Middle frontal gyrus (tissue), 1 donor: ENCODE measurements around the gene BBS7.
A peak's percentile ranks its signal among the peaks of the same experiment; 100 is the strongest.

Experiments used
- DNase-seq: peaks from one replicate; pipeline ENCODE4 v3.0.0-alpha.2; 2015; ENCODE audit warnings: low spot score; ENCODE audit errors: extremely low spot score

BBS7 gene

DNA sequence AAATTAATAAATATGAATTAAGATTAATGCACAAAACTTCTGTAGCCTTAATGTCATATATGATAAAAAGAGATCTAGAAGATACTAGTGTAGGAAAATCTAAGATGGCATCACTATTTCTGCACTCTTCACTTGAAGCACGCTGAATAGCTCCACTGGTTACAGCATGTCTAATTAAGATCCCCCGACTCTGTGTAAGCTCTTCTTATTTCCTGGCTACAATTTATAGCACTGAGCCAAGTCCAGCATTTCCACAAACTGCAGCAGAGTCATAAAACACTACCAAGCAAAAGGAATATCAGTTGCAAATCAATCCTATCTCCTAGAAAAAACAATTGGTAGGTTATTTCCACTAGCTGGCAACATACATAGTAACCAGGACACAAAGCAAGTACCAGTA lies 45.3 kb downstream of the BBS7 start:
- DNase-seq = no peak

DNA sequence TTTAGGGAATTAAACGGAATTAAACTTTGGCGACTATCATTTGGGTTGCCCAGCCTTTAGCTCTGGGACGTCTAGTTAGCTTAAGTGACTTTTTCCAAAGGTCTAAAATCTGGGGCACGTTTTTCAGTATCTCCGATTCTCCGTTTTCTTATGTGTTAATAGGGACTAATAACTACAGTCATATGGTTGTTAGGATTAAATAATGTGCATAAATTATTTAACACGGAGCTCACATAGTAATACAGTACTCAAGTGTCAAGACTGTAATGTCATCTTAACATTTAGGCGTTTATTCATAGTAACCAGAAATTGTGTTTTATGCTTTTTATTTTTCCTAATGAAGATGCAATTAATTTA lies 46.1 kb downstream of the BBS7 start:
- DNase-seq = no peak

DNA sequence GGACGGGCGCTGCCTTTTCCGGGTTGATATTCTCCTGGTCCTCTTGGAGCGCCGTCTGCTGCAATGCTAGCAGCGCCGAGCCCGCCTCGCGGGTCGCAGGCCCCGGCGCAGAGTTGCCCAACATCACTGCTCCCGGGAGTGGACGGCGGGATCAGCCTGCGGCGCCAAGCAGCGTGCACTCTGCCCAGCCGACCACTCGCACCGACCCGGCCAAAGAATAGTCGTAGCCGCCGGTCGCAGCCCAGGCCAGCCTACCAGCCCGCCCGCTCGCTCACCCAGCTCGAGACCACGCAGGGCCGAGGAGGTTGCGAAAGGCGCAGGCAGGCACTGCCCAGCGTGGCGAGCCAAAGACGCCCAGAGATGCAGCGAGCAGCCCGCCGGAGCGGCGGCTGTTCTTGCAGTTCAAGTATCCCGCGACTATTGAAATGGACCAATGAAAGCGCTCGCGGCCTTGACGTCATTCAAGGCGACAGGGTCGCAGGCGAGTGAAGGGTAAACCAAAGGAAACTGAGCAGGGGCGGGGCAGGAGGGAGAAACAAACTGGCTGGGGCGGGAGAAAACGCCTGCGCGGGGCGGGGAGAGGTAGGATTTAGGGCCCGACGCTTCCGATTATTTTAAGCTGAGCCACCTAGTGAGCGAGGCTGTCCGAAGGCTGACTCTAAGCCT lies 46.6 kb downstream of the BBS7 start, which contains the start of gene CCNA2:
Gene CCNA2, minus strand, starts transcription at position 379 of the 666 bp plus-strand sequence. Its CDS starts 255 bp downstream, at position 124.
- DNase-seq = peak; percentile 81

DNA sequence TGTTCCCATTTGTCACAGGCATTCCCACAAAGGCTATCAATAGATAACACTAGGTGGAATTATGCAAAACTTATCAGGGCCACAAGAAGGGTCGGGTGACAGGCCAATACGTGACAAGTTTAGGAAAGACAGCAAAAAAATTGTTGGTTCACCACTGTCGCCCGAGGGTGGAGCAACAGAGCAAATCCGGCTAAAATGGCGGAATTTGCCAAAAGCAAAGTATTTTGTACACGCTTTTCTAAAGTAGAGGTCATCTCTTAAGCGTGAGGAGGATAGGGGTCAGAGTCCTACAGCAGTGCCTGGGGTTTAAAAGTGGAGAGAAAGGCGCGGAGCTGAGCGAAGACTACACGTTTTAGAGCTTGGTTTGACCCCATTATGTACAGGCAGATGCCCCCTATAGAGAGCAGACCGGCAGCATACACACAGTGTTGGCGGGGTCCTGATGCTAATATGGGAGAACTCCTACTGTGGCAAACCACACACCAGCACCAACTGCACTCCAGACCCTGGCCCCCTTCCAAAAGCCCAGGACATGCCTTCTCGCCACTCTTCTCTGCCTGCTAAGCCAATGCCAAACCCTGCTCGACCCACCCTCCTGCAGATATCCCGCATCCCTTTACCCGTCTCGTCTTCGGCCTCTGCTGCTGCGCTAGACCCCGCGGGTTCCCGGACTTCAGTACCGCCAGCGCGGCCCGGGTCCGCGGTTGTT lies 47.3 kb downstream of the BBS7 start:
- no peak for DNase-seq

DNA sequence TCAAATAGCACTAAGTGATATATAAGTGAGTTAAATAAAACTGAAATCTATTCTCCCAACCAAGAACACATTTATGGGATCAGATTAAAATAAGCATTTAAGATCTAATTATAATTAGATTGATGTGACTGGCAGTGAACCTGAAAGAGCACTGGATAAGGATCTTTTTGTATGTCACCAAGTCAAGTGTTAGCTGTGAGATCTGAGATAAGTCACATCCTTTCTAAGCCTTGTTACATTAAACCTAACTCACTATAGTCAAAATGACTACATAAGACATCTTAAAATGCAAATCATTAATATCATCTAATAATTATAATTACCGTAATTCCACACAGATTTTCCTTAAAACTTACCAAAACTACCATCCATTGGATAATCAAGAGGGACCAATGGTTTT lies 48.2 kb downstream of the BBS7 start:
- DNase-seq = no peak

DNA sequence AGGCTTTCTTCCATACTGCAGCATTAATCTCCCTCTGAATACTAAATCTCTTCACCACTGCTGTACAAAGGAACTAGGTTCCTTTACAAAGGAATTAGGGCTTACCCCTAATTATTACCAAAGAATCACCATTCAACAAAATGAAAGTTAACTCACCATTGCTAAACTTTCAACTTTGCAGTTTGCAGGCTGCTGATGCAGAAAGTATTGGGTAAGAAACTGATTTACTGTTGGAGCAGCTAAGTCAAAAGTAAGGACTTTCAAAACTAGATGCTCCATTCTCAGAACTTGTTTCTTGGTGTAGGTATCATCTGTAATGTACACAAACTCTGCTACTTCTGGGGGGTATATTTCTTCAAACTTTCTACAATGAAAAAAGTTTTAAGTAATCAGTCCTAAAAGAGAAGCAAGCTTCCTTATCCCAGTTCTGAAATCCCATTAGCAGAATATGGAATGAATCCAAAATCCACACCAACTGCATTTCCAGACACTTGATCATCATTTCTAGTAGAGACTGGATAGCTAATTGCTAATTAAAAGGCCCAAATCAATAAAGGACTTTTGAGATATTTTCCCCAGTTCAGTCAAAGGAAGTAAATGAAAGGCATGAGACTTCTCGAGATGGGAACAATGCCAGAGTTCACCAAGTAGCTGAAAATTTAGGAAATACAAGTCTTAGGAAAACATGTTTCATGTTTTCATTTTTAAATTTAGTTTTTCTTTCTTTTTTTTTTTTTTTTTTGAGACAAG lies 50.9 kb downstream of the BBS7 start:
- no peak for DNase-seq

DNA sequence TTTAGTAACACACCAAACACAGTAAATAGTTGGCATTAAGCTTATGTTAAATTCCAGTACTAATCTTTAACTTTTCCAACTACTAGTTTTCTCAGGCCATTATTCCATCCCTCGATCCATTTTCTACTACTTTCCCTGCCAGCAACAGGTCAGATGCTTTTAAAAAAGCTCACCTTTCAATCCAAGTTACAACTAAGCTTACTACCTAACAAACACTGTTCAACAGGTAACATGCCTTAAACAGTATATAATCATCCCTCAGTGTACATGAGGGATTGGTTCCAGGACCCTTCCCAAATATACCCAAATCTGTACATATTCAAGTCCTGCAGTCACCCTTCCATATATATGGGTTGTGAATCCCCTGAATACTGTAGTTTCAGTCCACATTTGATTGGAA lies 52.1 kb downstream of the BBS7 start:
- DNase-seq = no peak

DNA sequence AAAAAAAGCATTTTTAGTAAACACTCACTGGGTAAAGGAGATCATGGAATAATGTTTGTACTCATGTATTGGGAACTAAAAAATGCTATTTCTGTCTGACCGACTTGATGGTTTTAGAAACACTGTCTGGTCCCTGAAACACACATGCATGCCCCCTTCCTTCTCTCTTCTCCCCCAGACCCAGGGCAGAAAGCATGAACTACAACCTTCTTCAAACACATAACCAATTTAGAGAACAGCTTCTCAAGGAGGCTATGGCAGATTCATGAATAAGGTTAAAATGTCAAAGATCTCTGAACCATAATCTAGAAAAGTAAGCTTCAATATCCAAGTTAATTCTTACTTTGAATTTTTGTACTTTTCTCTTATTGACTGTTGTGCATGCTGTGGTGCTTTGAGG lies 52.6 kb downstream of the BBS7 start:
- DNase-seq = no peak

DNA sequence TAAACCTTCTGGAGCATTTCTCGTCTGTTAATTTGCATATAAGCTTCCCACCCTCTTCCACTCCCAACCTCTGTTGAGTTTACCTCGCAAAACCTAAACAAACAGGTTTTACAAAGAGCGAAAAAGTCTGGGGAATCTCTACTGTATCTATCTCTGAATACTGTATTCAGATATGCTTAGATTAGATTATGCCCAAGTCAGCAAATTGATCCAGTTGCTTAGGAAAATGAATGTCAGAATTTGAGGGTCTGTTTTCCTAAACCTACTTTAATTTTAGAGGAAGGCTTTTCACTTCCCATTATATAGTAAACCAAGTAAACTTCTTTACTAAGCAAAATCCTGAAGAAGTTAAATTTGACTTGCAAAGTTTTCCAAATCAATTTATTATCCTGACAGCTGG lies 53.3 kb downstream of the BBS7 start:
- no peak for DNase-seq

DNA sequence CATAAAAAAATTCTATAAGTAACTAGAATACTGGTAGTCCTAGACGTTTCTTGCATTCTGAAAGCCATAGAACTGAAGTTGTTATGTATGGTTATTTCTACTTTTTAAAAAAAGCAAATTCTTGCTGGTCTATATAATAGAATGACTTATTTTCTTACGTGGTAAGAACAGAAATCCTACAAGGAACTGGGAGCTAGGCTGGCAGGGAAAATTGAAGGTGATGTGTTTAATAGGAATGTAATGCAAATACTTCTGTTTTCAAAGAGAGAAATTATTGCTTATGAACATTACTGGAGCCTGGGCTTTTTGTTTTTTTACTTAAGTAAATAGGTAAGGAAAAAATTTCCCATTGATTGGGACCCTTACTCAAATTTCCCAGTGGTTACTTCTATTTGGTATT lies 55.5 kb downstream of the BBS7 start:
- DNase-seq = no peak

DNA sequence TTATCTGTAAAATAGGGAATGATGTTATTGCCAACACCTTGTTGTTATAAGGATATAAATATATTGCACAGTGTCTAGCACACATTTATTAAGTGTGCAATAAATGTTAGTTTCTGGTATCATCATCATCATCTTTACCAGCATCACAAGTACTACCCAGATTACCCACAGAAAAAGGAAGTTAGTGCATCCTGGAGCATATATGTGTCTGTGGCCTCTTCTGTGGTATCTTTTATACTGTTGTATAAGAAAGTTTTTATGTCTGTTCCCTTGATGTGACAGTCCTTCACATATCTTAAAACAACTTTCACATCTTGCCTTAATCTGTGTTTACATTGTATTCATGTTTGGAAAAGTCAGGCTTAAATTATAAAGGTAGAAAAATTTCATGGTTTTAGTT lies 59.2 kb downstream of the BBS7 start:
- no peak for DNase-seq

DNA sequence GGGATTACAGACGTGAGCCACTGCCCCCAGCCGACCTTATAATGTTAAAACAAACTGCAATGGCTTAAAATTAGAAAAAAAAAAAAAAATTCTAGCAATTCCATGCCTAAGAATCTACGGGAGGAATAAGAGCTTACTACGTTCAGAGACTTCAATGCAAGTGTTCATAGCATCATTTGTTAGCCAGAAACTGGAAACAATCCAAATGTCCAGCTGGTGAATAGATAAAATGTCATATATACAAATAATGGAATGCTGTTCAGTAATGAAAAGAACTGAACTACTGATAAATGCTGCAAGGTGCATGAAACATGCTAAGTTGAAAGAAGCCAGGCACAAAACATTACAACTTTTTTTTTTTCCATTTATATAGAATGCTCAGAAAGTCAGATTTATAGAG lies 63.9 kb downstream of the BBS7 start:
- no peak for DNase-seq

DNA sequence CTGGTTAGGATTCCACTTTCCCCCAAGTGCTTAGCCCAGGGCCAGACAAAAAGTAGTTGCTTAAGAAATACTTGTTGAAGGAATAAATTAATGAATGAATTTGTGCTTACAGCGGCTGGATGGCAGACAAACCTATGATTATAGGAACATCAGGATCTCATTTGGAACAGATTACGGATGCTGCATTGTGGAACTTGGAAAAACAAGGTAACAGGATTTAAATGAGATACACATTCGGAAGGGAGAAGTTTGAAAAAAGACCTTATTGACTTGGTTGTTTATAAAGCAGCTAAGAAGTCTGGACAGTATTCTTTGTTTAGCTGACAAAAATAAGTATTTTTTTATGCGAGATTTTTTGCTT lies 68.6 kb downstream of the BBS7 start:
- no peak for DNase-seq

DNA sequence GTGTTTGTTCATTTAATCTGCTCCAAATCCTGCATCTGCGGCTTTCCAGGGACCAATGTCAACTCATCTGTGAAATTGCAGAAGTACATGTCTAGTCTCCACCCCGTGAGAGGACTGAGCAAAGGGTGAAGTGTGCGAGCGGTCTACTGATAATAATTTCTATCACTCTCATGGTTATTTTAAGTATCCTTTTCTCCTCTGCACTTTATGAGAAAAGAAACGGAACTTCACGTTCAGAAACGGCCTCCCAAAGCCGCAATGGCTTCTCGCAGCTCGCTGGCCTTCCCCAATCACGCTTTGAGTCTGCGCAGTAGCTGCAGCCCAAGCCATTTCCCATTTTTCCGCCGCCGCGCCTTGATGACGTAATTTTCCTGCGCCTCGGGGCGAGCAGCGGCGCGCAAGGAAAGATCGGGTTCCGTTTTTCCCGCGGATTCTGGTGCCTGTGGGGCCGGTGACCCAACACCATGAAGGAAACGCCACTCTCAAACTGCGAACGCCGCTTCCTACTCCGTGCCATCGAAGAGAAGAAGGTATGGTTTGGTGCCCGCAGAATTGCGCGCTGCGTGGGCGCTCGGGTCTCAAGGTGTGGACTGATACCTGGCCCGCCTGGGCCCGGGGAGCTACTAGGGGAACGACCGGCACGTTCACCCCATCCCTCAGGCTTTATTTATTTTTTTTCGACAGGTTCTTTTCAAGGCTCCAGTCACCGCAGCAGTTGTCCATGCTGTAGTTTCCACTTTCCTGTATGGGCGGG lies 69.1 kb downstream of the BBS7 start, which contains the start of gene EXOSC9:
Gene EXOSC9, plus strand, starts transcription at position 363 of the 754 bp plus-strand sequence. Its CDS starts 102 bp downstream, at position 465.
- peak; percentile 88 for DNase-seq

DNA sequence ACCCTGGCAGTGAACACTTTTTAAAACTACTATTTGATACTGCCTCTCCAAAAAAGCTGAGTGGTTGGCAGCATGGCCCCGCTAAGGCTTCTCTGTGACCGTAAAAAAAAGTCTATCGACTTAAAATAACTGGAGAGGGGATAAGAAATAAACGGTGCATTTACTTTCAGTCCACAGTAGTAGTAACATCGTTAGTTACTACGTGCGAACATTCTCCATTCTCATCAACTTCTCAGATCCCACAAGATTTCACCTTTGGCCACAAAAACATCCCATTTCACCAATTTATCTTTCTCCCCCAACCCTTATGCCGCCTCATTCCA lies 69.7 kb downstream of the BBS7 start:
- DNase-seq = no peak

DNA sequence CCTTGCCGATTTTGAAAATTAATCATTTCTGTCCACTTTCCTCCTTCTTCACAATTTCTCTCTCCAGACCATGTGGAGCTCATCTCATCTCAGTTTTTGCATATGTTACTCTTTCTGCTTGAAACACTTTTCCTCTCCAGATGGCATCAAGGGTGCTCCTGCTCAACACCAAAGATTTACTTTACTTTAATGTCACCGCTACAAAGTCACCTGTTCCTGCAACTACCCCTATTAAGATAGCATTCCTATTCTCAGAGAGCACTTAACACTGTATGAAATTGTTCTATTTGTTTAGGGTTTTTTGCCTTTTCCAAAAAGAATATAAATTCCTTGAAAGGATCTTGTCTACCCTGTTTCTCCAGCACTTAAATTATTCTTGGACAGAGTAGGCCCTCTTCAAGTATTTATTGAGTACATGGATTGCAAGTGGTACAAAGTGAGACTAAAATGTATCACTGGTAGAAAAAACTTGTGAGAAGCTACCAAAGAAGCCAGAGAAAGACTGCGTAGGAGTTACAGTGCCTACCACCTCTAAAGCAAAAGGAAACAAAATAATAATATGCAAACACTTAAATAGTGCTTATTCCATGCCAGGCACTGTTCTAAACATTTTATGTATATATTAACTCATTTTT lies 70.3 kb downstream of the BBS7 start:
- no peak for DNase-seq

DNA sequence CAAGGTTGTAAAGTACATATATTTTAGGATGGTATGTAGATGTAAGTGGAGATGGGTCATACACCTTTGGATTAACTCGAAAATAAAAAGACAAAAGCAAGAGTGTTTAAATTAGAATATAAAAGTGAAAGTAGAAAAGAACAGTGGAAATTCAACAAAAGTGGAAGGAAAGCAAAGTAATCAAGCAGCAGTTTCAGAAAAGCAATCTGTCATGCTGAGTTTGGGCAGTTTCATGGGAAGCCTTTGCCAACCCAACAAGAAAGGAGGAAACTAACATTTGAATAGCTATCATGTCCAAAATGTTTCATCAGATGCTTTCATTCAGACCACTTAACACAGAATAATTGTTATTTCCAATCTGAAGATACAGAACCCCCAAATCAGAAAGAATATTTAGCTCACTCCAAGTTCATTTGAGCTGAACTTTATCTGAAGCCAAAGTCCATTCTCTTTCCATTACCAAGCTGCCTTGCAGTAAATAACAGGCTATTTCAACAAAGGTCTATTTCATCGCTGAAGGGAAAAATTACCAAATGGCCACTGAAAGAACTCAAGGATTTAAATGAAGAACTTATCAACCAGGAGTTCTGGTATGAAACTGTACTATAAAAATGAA lies 71.0 kb downstream of the BBS7 start:
- DNase-seq = no peak

DNA sequence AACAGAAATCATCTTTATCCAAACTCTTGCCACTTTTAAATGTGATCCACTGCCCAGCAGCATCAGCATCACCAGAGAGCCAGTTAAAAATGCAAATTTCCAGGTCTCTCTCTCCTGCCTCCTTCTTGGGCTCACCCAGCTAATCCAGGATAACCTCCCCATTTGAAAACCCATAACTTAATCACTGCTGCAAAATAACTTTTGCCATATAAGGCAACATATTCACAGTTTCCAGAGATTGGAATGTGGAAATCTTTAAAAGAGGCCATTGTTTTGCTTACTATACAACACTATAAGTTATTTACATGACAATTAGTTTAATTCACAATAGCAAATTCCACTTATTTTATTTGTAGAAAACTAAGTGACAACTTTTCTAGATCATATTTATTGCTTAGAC lies 74.0 kb downstream of the BBS7 start:
- DNase-seq = no peak

DNA sequence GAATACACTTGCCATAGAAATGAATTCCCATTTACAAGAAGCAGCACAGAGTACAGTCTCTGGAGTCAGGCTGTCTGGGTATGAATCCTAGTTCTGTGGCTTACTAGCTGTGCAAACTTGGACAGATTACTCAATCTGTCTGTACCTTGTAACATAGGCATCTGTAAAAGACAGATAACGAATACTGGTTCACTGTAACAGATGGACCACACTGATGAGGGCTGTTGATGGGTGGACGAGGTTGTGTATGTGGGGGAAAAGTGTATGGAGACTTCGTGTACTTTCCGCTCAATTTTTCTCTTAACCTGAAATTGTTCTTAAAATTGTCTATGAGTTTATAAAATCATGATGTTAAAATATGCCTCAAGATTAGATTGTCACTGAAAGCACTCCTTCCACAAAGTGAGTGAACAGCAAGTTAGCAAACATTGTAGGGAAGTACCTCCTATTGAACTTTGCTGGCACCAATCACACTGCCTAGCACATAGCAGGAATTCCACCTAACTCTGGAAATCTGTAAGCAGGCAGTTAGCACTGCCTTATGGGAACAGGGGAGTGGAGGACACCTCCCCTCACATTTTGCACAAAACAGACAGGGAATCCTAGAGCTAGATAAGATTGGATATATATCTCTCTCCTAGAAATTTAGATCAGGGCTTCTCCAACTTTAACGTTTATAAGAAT lies 75.6 kb downstream of the BBS7 start:
- DNase-seq = no peak

DNA sequence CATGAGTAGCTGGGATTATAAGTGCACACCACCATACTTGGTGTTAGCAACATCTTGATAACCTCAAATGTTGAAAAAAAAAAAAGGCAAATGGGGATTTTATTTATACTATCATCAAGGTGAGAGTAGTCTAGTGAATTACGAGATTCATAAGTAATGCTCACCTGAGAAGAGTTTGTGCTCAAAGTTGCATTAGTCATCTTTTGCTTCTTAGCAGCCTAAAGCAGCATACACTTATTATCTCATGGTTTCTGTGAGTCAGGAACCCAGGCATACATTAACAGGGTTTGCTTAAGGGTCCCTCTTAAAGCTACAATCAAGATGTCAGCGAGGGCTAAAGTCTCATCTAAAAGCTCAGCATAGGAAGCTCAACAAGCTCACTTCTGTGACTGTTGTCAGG lies 77.3 kb downstream of the BBS7 start:
- no peak for DNase-seq
